HEK293 (cell line): ENCODE data around the gene ELAVL2.

ENCODE experiments used
- ZBTB21 ChIP-seq: fragments of 450-650 bp; formaldehyde crosslinking; IDR thresholded peaks from 2 replicates; pipeline ENCODE4 v1.5.1; 2017; ENCODE audit warnings: missing biosample characterization, missing genetic modification characterization
- ZNF548 ChIP-seq: fragments of 450-650 bp; formaldehyde crosslinking; IDR thresholded peaks from 2 replicates; pipeline ENCODE4 v1.5.1; 2016; ENCODE audit warnings: missing biosample characterization, missing genetic modification characterization
- ZNF76 ChIP-seq: fragments of 450-650 bp; formaldehyde crosslinking; IDR thresholded peaks from 2 replicates; pipeline ENCODE4; 2016; ENCODE audit warnings: low read depth, missing biosample characterization, missing genetic modification characterization, borderline replicate concordance
- TF ChIP-seq, protein P1 (sequence below): fragments of 450-650 bp; formaldehyde crosslinking; IDR thresholded peaks from 2 replicates; pipeline ENCODE4 v1.5.1; 2016; ENCODE audit warnings: missing biosample characterization, missing genetic modification characterization
- TF ChIP-seq, protein P2 (sequence below): fragments of 450-650 bp; formaldehyde crosslinking; IDR thresholded peaks from 2 replicates; pipeline ENCODE4 v1.5.1; 2016; ENCODE audit warnings: missing biosample characterization, missing genetic modification characterization
- TF ChIP-seq, protein P3 (sequence below): fragments of 450-650 bp; formaldehyde crosslinking; IDR thresholded peaks from 2 replicates; pipeline ENCODE4 v1.5.1; 2016; ENCODE audit warnings: missing biosample characterization, missing genetic modification characterization, low read depth
- TF ChIP-seq, protein P4 (sequence below): fragments of 450-650 bp; formaldehyde crosslinking; IDR thresholded peaks from 2 replicates; pipeline ENCODE4 v1.5.1; 2016; ENCODE audit warnings: missing biosample characterization, missing genetic modification characterization
- TF ChIP-seq, protein P5 (sequence below): fragments of 450-650 bp; formaldehyde crosslinking; IDR thresholded peaks from 2 replicates; pipeline ENCODE4 v1.5.1; 2016; ENCODE audit warnings: missing biosample characterization, missing genetic modification characterization
- TF ChIP-seq, protein P6 (sequence below): fragments of 450-650 bp; formaldehyde crosslinking; IDR thresholded peaks from 2 replicates; pipeline ENCODE4 v1.5.1; 2016; ENCODE audit warnings: missing biosample characterization, missing genetic modification characterization

DNA sequence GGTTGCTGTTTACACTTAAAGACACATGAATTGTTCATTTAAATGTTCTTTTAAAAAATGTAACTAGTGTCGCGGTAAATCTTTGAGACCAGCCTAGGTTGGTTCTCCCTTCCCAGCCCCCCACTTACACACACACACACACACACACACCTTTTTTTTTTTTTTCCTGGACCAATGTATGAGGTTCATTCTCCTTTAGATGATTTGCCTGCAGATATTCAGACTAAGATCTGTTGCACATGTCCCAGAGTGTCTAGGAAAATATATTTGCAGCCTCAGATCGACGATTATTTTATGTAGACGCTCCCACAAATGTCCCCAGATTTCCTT, 4.4 kb upstream of the ELAVL2 start:
- TF ChIP-seq, protein P1, sequence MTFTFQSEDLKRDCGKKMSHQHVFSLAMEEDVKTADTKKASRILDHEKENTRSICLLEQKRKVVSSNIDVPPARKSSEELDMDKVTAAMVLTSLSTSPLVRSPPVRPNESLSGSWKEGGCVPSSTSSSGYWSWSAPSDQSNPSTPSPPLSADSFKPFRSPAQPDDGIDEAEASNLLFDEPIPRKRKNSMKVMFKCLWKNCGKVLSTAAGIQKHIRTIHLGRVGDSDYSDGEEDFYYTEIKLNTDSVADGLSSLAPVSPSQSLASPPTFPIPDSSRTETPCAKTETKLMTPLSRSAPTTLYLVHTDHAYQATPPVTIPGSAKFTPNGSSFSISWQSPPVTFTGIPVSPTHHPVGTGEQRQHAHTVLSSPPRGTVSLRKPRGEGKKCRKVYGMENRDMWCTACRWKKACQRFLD (tag by site-specific recombination), result no peak
- TF ChIP-seq ZBTB21 (tag by site-specific recombination), result no peak
- TF ChIP-seq, protein P2, sequence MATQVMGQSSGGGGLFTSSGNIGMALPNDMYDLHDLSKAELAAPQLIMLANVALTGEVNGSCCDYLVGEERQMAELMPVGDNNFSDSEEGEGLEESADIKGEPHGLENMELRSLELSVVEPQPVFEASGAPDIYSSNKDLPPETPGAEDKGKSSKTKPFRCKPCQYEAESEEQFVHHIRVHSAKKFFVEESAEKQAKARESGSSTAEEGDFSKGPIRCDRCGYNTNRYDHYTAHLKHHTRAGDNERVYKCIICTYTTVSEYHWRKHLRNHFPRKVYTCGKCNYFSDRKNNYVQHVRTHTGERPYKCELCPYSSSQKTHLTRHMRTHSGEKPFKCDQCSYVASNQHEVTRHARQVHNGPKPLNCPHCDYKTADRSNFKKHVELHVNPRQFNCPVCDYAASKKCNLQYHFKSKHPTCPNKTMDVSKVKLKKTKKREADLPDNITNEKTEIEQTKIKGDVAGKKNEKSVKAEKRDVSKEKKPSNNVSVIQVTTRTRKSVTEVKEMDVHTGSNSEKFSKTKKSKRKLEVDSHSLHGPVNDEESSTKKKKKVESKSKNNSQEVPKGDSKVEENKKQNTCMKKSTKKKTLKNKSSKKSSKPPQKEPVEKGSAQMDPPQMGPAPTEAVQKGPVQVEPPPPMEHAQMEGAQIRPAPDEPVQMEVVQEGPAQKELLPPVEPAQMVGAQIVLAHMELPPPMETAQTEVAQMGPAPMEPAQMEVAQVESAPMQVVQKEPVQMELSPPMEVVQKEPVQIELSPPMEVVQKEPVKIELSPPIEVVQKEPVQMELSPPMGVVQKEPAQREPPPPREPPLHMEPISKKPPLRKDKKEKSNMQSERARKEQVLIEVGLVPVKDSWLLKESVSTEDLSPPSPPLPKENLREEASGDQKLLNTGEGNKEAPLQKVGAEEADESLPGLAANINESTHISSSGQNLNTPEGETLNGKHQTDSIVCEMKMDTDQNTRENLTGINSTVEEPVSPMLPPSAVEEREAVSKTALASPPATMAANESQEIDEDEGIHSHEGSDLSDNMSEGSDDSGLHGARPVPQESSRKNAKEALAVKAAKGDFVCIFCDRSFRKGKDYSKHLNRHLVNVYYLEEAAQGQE (tag by site-specific recombination), result no peak
- TF ChIP-seq ZNF548 (tag by site-specific recombination), result no peak
- TF ChIP-seq, protein P3, sequence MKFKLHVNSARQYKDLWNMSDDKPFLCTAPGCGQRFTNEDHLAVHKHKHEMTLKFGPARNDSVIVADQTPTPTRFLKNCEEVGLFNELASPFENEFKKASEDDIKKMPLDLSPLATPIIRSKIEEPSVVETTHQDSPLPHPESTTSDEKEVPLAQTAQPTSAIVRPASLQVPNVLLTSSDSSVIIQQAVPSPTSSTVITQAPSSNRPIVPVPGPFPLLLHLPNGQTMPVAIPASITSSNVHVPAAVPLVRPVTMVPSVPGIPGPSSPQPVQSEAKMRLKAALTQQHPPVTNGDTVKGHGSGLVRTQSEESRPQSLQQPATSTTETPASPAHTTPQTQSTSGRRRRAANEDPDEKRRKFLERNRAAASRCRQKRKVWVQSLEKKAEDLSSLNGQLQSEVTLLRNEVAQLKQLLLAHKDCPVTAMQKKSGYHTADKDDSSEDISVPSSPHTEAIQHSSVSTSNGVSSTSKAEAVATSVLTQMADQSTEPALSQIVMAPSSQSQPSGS (tag by site-specific recombination), result no peak
- TF ChIP-seq, protein P4, sequence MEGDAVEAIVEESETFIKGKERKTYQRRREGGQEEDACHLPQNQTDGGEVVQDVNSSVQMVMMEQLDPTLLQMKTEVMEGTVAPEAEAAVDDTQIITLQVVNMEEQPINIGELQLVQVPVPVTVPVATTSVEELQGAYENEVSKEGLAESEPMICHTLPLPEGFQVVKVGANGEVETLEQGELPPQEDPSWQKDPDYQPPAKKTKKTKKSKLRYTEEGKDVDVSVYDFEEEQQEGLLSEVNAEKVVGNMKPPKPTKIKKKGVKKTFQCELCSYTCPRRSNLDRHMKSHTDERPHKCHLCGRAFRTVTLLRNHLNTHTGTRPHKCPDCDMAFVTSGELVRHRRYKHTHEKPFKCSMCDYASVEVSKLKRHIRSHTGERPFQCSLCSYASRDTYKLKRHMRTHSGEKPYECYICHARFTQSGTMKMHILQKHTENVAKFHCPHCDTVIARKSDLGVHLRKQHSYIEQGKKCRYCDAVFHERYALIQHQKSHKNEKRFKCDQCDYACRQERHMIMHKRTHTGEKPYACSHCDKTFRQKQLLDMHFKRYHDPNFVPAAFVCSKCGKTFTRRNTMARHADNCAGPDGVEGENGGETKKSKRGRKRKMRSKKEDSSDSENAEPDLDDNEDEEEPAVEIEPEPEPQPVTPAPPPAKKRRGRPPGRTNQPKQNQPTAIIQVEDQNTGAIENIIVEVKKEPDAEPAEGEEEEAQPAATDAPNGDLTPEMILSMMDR (tag by site-specific recombination), result no peak
- TF ChIP-seq, protein P5, sequence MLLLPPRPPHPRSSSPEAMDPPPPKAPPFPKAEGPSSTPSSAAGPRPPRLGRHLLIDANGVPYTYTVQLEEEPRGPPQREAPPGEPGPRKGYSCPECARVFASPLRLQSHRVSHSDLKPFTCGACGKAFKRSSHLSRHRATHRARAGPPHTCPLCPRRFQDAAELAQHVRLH (tag by site-specific recombination), result no peak
- TF ChIP-seq, protein P6, sequence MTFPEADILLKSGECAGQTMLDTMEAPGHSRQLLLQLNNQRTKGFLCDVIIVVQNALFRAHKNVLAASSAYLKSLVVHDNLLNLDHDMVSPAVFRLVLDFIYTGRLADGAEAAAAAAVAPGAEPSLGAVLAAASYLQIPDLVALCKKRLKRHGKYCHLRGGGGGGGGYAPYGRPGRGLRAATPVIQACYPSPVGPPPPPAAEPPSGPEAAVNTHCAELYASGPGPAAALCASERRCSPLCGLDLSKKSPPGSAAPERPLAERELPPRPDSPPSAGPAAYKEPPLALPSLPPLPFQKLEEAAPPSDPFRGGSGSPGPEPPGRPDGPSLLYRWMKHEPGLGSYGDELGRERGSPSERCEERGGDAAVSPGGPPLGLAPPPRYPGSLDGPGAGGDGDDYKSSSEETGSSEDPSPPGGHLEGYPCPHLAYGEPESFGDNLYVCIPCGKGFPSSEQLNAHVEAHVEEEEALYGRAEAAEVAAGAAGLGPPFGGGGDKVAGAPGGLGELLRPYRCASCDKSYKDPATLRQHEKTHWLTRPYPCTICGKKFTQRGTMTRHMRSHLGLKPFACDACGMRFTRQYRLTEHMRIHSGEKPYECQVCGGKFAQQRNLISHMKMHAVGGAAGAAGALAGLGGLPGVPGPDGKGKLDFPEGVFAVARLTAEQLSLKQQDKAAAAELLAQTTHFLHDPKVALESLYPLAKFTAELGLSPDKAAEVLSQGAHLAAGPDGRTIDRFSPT, result no peak
- no peak for TF ChIP-seq ZNF76 (tag by site-specific recombination)
